Measurements from ENCODE around the gene PAK1. TPM values are rescaled to one million over a fixed set of nuclear protein-coding genes. Genes with fewer than 3 reads are reported as not detected.

PAK1 gene
- total and polyA plus RNA-seq, 9 of the 15 experiments (the other 6 are each of a cell fraction or from before 2014, with no cell fraction given), result 0.52 to 11.7 (median 1.9) TPM

DNA sequence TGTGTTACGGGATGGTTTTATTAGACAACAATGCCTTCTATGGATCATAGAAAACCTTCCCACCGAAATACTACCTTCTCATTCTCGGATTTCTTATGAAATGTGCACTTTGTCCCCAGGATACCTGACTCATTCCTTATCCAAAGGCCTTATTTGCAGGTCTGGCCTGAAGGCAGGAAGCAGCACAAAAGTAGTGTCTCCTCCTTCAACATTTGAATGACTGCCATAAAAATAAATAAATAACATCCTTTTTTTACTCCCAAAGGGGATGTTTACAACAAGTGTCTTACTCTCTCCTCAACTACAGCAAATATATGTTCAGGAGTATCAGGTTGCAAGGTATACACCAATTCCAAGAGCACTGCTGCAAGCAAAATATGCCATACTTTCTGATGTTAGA, 41.6 kb upstream of the PAK1 start (continued):
- TF ChIP-seq, protein P1, sequence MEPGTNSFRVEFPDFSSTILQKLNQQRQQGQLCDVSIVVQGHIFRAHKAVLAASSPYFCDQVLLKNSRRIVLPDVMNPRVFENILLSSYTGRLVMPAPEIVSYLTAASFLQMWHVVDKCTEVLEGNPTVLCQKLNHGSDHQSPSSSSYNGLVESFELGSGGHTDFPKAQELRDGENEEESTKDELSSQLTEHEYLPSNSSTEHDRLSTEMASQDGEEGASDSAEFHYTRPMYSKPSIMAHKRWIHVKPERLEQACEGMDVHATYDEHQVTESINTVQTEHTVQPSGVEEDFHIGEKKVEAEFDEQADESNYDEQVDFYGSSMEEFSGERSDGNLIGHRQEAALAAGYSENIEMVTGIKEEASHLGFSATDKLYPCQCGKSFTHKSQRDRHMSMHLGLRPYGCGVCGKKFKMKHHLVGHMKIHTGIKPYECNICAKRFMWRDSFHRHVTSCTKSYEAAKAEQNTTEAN (CRISPR knock-in tag; IDR thresholded peaks at IDR 0.05), result no peak
- TF ChIP-seq DDX20 (tag; IDR thresholded peaks at IDR 0.05; ENCODE audit: low read depth) (no peak), MTF1 (CRISPR knock-in tag; IDR thresholded peaks at IDR 0.05; ENCODE audit: borderline replicate concordance) (no peak)

DNA sequence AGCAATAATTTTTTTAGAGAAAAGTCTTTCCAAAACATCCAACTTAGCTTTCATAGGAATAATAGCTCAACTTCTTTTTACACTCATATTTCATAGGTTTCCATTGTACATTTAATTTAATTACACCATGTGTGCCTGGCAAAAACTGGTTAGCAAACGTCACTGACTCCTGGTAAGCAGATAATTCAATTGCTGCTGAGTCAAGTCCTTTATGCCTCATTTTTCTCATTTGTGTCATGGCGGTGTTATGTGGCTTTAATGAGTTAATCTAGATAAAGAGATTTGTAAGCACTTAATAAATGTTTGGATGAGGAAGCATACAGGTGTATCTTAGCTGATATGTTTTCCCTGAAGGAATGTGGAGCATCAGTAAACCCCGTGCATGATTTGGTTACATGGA, 41.2 kb upstream of the PAK1 start:
- DNase-seq (ENCODE audit: extremely low read depth in 1 of 4, low spot score in 3 of 4) (no peak), FAIRE-seq (no peak), ATAC-seq (no peak)
- TF ChIP-seq ZNF347 (CRISPR knock-in tag; IDR thresholded peaks at IDR 0.05; ENCODE audit: low read depth) (no peak), SNRNP70 (optimal IDR thresholded peaks at IDR 0.05; ENCODE audit: low read depth, low read length) (no peak), HDAC1 (IDR thresholded peaks at IDR 0.05) (no peak), PHF8 (IDR thresholded peaks at IDR 0.05; ENCODE audit: borderline replicate concordance, low read length) (no peak), MEIS2 (IDR thresholded peaks at IDR 0.05; ENCODE audit: partially characterized antibody) (no peak), CAMTA2 (CRISPR knock-in tag; conservative IDR thresholded peaks at IDR 0.05) (no peak)
- CTCF ChIA-PET (ENCODE audit: low intra/inter-chr PET ratio), result no interaction called here
- H3K36me3 ChIP-seq (ENCODE audit: control insufficient read depth, insufficient read depth, low read length), result no peaks in the 10 kb centered on the region
- no peak overlapping the region for H3K9ac ChIP-seq (ENCODE audit: insufficient read depth in 1 of 2, low read depth in 2 of 2, low read length in 2 of 2)
- no peak overlapping the region for H2AFZ ChIP-seq (ENCODE audit: low read depth, low read length)
- no peak overlapping the region for H3K27ac ChIP-seq (ENCODE audit: extremely low read depth, low read depth, low read length)
- intact Hi-C loops (cut with micrococcal nuclease) (no loop called here), in situ Hi-C loops (cut with MboI) (no loop called here)
- H3K9me1 ChIP-seq (ENCODE audit: control insufficient read depth, insufficient read depth, low read length), result no peaks in the 10 kb centered on the region
- no peaks in the 10 kb centered on the region for H3K9me3 ChIP-seq (replicated peaks; ENCODE audit: control insufficient read depth, insufficient read depth, low read depth, low read length)
- no peaks in the 10 kb centered on the region for H3K79me2 ChIP-seq (ENCODE audit: control insufficient read depth, insufficient read depth, low read length)
- no peak overlapping the region for H3K4me3 ChIP-seq
- no peaks in the 10 kb centered on the region for H4K20me1 ChIP-seq (replicated peaks; ENCODE audit: control insufficient read depth, insufficient read depth, low read length)
- POLR2A ChIA-PET, result no interaction called here
- H3K4me2 ChIP-seq (ENCODE audit: insufficient read depth, low read length), result no peak overlapping the region
- H3K4me1 ChIP-seq (replicated peaks in 1 of 2; ENCODE audit: control insufficient read depth in 2 of 2, insufficient read depth in 2 of 2, low read length in 2 of 2), result no peaks in the 10 kb centered on the region
- peaks cover 0 to 12% of the 10 kb centered on the region in 2 experiments; a peak in 1 of 5 replicates for H3K27me3 ChIP-seq (ENCODE audit: control insufficient read depth in 2 of 2, insufficient read depth in 2 of 2, low read length in 2 of 2)
- WGBS (ENCODE audit: insufficient coverage, low coverage, missing lambda C conversion rate), result 0% methylated on average over 3 of the region's 3 CpGs
- BruUV-seq (replicated peaks), result no TSS peak
